GM12878 (cell line): ENCODE measurements around the gene ADM2. TPM values are rescaled to one million over a fixed set of nuclear protein-coding genes. Genes with fewer than 3 reads are reported as not detected.

Source experiments
- BACH1 ChIP-seq: fragments of 450-650 bp; IDR thresholded peaks from 2 replicates; pipeline ENCODE4 v1.6.1; 2017; ENCODE audit warnings: mild to moderate bottlenecking, borderline replicate concordance
- EP300 ChIP-seq, 2 experiments: fragments of 150-350 bp in 1 of 2; IDR thresholded peaks; 2 replicates each; pipeline ENCODE4 v1.6.1; 2011 to 2012; ENCODE audit warnings: low read depth in 2 of 2, low read length in 2 of 2, borderline replicate concordance in 1 of 2, improper control_type of control experiment in 1 of 2, inconsistent platforms in 1 of 2; ENCODE audit not compliant: control insufficient read depth in 1 of 2
- IKZF1 ChIP-seq: fragments of 450-650 bp; conservative IDR thresholded peaks from 2 replicates; pipeline ENCODE4 v1.6.1; 2017; ENCODE audit warnings: antibody characterized with exemption, mild to moderate bottlenecking
- NFYB ChIP-seq: IDR thresholded peaks from 2 replicates; pipeline ENCODE4 v1.6.1; 2011; ENCODE audit warnings: low read depth, mild to moderate bottlenecking, low read length, improper control_type of control experiment, moderate library complexity; ENCODE audit not compliant: insufficient read depth
- NRF1 ChIP-seq: conservative IDR thresholded peaks from 2 replicates; pipeline ENCODE4 v1.6.1; 2011; ENCODE audit warnings: mild to moderate bottlenecking, low read depth, low read length, improper control_type of control experiment
- PAX8 ChIP-seq: fragments of 450-650 bp; IDR thresholded peaks from 2 replicates; pipeline ENCODE4 v1.6.1; 2017; ENCODE audit warnings: mild to moderate bottlenecking, moderate library complexity
- SREBF2 ChIP-seq: IDR thresholded peaks from 2 replicates; pipeline ENCODE4 v1.6.1; 2012; ENCODE audit warnings: mild to moderate bottlenecking, low read length
- TAF1 ChIP-seq: IDR thresholded peaks from 2 replicates; pipeline ENCODE4 v1.6.1; 2011; ENCODE audit warnings: mild to moderate bottlenecking, low read depth, low read length, borderline replicate concordance
- polyA plus RNA-seq, 11 experiments: library from polyadenylated mRNA; depleted of rRNA in 4 of 11; unstranded in 6 of 11; stranded (reverse) in 5 of 11; fragments of >200 nt; fragmentation: Nextera tagmentation in 4 of 11; fragmentation: Illumina TruSeq in 1 of 11; extraction: Ambion mirVana in 4 of 11; extraction: Trizol in 1 of 11; gene quantifications; 1 replicate in 1 of 11; 2 replicates in 10 of 11; pipeline versions ENCODE4 v1.2.1 to v1.2.3, GENCODE V29; 2011 to 2016; ENCODE audit warnings: inconsistent platforms in 2 of 11, missing spikeins in 2 of 11, low read depth in 1 of 11
- total RNA-seq, 4 experiments: library from RNA; depleted of rRNA in 3 of 4; stranded (reverse); fragments of >200 nt in 3 of 4; fragmentation: Illumina TruSeq in 1 of 4; extraction: Trizol in 1 of 4; gene quantifications; 2 replicates each; pipeline versions ENCODE4 v1.2.1 to v1.2.3, GENCODE V29; 2013 to 2021
- TF ChIP-seq, protein P1 (sequence below): IDR thresholded peaks from 2 replicates; pipeline ENCODE4 v1.6.1; 2012; ENCODE audit warnings: low read depth, low read length, improper control_type of control experiment
- TF ChIP-seq, protein P2 (sequence below): IDR thresholded peaks from 2 replicates; pipeline ENCODE4 v1.6.1; 2011; ENCODE audit warnings: low read depth, low read length, improper control_type of control experiment, borderline replicate concordance
- TF ChIP-seq, protein P3 (sequence below): fragments of 450-650 bp; IDR thresholded peaks from 2 replicates; pipeline ENCODE4 v1.6.1; 2017; ENCODE audit warnings: mild to moderate bottlenecking, moderate library complexity
- TF ChIP-seq, protein P4 (sequence below): IDR thresholded peaks from 2 replicates; pipeline ENCODE4 v1.6.1; 2012; ENCODE audit warnings: low read length, inconsistent platforms

Gene ADM2
- total and polyA plus RNA-seq, 10 of the 15 experiments (the other 5 are each of a cell fraction or from before 2014, with no cell fraction given), result 0.02 to 0.33 (median 0.12) TPM; not detected in 2

DNA sequence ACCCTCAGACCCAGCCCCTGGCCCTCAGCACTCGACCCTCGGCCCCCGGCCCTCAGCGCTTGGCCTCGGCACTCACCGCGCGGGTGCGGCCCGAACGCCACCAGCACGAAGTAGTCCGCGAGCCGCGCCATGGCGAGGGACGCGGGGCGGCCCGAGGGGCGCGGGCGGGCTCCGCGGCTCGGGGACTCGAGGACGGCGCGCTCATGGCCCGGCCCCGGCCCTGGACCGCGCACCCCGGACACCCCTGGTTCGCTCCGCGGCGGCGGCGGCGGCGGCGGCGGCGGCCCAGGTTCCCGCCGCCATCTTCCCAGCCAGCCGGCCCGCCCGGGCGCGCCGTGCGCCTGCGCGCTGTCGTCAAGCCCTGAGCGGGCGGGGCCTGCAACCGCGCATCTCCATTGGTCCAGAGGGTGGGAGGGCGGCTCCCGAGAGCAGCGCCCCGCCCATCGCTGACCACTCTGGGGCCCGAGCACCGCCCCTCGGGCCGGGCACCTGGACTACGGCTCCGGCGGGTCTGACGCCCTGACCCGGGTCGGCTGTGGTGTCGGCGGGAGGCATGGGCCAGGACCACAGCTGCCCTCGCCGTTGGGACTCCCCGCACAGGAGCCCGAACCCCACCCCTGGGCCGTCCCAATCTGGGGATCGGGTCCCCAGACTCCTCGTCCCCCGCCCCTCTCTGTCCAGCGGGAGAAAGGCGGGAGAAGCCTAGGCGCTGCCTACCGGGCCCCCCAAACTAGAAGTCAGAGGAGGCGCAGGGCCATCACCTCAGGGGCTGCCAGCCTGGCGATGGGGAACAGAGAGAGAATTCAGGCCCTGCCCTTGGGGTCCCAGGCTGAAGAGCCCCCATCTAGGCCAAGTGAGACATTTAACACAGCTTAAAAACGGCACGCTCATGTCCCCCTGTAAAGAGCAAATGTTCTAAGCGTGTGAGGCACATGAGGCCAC lies 6.4 kb upstream of the ADM2 start, which contains the start of gene SBF1 (continued):
- TF ChIP-seq BACH1 (peak; percentile 24; the same call in 1 of the 2 replicates), IKZF1 (peak; percentile 49; the same call in 1 of the 2 replicates), NRF1 (peak; percentile 67), PAX8 (no peak), TAF1 (no peak), NFYB (peak; percentile 55; the same call in 1 of the 2 replicates), SREBF2 (no peak), EP300 (IDR thresholded peaks at IDR 0.05; ENCODE audit: borderline replicate concordance in 1 of 2, control insufficient read depth in 1 of 2, low read depth in 2 of 2, low read length in 2 of 2) (no peak)
- TF ChIP-seq, protein P1, sequence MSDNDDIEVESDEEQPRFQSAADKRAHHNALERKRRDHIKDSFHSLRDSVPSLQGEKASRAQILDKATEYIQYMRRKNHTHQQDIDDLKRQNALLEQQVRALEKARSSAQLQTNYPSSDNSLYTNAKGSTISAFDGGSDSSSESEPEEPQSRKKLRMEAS, result no peak
- TF ChIP-seq, protein P2, sequence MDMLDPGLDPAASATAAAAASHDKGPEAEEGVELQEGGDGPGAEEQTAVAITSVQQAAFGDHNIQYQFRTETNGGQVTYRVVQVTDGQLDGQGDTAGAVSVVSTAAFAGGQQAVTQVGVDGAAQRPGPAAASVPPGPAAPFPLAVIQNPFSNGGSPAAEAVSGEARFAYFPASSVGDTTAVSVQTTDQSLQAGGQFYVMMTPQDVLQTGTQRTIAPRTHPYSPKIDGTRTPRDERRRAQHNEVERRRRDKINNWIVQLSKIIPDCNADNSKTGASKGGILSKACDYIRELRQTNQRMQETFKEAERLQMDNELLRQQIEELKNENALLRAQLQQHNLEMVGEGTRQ, result no peak
- TF ChIP-seq, protein P3, sequence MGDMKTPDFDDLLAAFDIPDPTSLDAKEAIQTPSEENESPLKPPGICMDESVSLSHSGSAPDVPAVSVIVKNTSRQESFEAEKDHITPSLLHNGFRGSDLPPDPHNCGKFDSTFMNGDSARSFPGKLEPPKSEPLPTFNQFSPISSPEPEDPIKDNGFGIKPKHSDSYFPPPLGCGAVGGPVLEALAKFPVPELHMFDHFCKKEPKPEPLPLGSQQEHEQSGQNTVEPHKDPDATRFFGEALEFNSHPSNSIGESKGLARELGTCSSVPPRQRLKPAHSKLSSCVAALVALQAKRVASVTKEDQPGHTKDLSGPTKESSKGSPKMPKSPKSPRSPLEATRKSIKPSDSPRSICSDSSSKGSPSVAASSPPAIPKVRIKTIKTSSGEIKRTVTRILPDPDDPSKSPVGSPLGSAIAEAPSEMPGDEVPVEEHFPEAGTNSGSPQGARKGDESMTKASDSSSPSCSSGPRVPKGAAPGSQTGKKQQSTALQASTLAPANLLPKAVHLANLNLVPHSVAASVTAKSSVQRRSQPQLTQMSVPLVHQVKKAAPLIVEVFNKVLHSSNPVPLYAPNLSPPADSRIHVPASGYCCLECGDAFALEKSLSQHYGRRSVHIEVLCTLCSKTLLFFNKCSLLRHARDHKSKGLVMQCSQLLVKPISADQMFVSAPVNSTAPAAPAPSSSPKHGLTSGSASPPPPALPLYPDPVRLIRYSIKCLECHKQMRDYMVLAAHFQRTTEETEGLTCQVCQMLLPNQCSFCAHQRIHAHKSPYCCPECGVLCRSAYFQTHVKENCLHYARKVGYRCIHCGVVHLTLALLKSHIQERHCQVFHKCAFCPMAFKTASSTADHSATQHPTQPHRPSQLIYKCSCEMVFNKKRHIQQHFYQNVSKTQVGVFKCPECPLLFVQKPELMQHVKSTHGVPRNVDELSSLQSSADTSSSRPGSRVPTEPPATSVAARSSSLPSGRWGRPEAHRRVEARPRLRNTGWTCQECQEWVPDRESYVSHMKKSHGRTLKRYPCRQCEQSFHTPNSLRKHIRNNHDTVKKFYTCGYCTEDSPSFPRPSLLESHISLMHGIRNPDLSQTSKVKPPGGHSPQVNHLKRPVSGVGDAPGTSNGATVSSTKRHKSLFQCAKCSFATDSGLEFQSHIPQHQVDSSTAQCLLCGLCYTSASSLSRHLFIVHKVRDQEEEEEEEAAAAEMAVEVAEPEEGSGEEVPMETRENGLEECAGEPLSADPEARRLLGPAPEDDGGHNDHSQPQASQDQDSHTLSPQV, result no peak
- TF ChIP-seq, protein P4, sequence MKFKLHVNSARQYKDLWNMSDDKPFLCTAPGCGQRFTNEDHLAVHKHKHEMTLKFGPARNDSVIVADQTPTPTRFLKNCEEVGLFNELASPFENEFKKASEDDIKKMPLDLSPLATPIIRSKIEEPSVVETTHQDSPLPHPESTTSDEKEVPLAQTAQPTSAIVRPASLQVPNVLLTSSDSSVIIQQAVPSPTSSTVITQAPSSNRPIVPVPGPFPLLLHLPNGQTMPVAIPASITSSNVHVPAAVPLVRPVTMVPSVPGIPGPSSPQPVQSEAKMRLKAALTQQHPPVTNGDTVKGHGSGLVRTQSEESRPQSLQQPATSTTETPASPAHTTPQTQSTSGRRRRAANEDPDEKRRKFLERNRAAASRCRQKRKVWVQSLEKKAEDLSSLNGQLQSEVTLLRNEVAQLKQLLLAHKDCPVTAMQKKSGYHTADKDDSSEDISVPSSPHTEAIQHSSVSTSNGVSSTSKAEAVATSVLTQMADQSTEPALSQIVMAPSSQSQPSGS, result no peak
